Tibial nerve (tissue), 4 donors: Measurements from ENCODE around the gene EXOC3L2.

Experiments used
- CTCF ChIP-seq, 5 experiments: fragments of 200-600 bp in 3 of 5; fragments of 450-650 bp in 2 of 5; sonication (generic) in 3 of 5; IDR thresholded peaks; one replicate each; pipeline ENCODE4 v1.5.1; 2016 to 2019; ENCODE audit warnings: antibody characterized with exemption in 5 of 5, mild to moderate bottlenecking in 3 of 5, moderate library complexity in 2 of 5
- EP300 ChIP-seq, 2 donors: sonication (generic); formaldehyde crosslinking; IDR thresholded peaks; one replicate each; pipeline ENCODE4 v1.6.1; 2017; ENCODE audit warnings: antibody characterized with exemption in 2 of 2, mild to moderate bottlenecking in 1 of 2

GRCh38 chr19:45168767-45169351, 76.3 kb downstream of the EXOC3L2 start:
- TF ChIP-seq CTCF (IDR thresholded peaks at IDR 0.05) (no peak), EP300 (IDR thresholded peaks at IDR 0.05) (no peak)
